UCSD-AML1 (cell line): ENCODE results near the gene MYL5.
"Not testable (repeated sequence)": the region's sequence is repeated elsewhere in the genome, so short reads cannot be mapped to it uniquely, and the experiment has no call there.

Source experiments
- DNase-seq: peaks from one replicate; lab custom pipeline; 2025; ENCODE audit not compliant: unreplicated experiment; lab: John Stamatoyannopoulos, UW

MYL5 gene, protein sequence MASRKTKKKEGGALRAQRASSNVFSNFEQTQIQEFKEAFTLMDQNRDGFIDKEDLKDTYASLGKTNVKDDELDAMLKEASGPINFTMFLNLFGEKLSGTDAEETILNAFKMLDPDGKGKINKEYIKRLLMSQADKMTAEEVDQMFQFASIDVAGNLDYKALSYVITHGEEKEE

DNA sequence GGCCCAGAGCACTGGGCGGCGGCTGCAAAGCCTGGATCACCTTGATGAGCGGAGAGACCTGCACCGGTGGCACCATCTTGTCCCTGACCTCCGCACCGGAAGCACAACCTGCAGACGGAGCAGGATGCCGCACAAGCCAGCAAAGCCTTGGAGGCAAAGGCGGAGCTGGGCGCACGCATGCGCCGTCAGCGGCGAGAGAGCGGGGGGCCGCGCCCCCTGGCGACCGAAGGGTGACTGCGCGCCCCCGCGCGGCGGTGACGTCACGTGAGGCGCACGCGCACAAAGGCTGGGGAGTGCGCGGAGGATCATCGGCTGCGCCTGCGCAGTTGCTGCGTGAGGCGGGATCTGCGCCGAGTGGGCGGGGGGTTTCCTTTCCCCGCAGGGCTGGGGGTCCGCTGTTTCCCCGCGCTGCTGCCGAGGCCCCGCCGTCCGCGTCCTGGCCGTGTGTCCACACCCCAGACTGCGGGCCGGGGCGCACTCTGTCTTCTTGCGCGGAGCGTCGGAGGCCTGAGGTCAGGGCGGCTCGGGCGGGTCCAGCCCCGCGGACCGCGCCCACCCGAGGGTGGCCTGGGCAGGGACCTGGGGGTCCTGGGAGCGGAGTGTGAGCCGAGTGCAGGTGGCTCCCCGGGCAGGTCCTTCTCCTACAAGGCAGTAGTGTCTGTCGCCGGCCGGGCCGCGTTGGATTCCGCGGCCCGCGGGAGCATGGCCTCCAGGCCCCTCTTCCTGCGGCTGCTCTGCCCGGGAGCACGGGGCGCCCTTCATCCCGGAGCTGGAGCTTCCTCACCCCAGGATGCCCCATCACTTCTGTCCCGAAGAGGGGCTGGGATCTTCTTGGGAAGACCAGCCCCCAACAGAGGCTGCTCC, at the start of gene MYL5, which contains the start of gene ATP5ME:
Gene MYL5, plus strand, starts transcription at position 371 of the 864 bp plus-strand sequence. CDS start 3,485 bp downstream, outside the sequence.
Gene ATP5ME, minus strand, starts transcription at position 105 of the 864 bp plus-strand sequence. Its CDS starts 29 bp downstream, at position 76.
- DNase-seq: peak; percentile 98

DNA sequence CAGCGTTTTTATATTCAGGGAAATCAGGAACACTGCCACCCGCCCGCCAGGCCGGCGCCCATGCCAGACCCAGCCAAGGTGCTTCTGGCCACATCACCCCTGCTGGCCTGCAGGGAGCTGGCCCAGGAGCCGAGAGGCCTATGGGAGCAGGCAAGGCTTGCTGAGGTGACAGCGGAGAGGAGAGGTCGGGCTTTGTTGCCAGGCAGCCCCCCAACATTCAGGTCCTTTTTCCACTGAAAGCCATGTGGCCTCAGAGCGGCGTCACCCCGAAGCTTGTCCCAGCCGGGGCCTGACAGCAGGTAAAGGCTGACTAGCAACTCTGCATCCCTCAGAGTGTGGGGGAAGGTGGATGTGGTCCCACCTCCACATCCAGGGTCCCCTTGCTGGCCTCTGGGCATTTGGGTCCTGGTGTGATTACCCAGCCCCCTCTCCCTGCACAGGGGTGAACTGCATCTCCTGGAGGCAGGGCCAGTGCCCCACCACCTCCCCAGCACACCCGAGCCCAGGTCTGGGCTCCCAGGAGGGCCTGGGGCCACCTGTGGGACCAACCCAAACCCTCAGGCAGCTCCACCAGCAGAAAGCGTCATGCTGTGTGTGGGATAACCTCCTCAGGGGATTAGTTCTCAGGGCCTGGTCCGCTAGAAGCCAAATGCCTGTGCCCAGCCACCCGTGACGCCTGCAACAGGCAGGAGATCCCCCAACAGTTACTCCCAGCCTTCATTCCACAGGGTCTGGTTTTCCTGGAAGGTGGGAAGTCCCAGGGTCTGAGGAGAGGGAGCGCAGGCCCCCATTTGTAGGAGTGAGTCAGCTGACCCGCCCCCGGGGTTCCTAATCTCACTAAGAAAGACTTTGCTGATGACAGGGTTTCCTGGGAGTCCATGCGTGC, 49.4 kb upstream of the MYL5 start, which contains the start of gene PDE6B:
Gene PDE6B, plus strand, starts transcription at position 869 of the 886 bp plus-strand sequence. CDS start 54 bp downstream, outside the sequence.
- DNase-seq: no peak

DNA sequence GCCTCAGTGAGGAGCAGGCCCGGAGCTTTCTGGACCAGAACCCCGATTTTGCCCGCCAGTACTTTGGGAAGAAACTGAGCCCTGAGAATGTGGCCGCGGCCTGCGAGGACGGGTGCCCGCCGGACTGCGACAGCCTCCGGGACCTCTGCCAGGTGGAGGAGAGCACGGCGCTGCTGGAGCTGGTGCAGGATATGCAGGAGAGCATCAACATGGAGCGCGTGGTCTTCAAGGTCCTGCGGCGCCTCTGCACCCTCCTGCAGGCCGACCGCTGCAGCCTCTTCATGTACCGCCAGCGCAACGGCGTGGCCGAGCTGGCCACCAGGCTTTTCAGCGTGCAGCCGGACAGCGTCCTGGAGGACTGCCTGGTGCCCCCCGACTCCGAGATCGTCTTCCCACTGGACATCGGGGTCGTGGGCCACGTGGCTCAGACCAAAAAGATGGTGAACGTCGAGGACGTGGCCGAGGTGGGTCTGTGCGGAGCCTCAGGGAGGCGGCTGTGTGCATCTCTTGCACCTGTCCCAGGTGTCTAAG, 48.6 kb upstream of the MYL5 start:
- DNase-seq: no peak

DNA sequence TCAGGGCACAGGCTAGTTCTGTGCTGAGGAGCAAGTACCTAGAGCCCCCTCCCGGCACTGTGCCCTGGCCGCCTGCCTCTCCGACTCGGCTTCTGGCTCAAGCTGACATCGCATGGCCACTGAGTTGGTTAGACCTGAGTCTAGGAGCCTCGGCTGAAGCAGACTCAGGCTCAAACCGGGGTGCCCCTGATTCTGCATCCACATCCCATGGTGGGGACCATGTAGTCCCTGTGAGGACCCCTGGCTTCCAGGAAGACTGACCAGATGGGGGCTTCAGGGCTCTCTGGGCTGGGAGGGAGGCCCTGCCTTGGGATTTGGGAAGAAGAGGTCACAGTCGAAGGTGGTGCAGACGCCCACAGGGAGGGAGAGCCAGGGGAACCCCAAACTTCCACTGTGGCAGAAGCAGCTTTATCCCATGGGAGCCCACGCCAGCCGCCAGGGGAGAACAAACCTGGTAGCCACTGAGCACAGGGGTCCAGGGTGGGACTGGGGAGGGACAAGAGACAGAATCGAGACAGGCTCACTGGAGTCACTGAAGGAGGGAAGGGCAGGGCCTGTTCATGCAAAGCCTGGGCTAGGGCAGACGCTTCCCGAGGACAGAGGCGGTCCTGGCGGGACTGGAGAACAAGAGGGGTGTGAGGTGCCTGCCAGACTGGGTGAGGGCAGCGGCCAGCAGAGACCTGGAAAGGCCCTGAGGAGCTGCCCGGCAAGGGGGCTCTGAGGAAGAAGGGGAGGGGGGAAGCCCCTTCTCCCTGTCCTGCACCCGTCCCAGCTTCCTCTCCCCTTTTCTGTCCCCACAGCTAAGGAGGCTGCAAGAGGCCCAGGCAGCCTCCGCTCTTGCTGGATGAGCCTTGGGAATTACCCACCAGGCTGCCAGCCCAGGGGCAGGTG, 47.9 kb upstream of the MYL5 start:
- DNase-seq: no peak

DNA sequence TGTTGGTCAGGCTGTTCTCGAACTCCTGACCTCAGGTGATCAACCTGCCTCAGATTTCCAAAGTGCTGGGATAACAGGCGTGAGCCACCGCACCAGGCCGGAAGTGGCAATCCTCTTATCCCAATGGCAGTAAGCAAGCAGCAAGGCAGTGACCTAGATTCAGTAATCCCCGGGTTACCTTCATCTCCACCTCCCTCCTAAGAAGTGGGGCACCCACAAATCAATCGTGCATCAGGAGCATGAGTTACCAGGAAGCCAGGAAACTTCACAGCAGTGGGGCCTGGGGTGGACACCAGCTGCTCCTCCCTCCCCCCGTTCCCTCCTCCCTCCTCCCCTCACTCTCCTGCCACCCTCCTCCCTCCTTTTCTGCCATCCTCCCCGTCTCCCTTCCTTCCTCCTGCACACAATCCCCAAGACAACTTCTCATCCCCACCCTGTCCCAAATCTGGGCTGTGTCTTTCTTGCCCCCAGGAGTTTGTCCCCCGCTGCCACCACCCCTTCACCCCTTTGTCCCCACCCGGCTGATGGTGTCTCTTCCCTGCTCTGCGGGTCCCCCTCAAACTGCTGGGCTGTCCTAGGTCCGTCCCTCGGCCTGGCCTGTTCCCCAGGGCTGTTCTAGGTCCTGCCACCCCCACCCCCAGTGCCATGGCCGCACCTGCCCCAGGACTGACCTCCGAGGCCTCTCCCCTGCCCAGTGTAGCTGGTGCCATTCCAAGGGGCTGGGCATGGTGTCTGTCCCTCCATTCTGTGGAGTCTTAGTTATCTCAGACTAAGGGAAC, 46.8 kb upstream of the MYL5 start:
- DNase-seq: no peak

DNA sequence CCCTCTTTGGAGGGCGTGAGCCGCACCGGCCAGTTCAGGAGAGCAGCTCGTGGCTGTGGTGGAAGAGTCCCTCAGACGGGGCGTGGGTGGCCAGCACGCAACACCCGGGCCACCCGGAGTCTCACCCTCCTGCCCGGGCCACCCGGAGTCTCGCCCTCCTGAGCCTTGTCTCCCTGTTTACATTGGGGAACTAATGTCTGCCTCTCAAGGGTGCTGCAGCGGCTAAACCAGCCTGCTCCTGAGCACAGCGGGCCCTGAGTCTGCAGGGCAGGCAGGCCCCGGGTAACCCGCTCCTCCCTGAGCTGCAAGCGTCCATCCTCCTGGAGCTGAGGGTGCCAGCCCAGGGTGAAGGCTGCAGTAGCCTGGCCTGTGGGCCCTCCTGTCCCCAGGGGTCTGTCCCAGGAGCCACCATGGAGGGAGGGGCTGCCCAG, 46.0 kb upstream of the MYL5 start:
- DNase-seq: no peak

DNA sequence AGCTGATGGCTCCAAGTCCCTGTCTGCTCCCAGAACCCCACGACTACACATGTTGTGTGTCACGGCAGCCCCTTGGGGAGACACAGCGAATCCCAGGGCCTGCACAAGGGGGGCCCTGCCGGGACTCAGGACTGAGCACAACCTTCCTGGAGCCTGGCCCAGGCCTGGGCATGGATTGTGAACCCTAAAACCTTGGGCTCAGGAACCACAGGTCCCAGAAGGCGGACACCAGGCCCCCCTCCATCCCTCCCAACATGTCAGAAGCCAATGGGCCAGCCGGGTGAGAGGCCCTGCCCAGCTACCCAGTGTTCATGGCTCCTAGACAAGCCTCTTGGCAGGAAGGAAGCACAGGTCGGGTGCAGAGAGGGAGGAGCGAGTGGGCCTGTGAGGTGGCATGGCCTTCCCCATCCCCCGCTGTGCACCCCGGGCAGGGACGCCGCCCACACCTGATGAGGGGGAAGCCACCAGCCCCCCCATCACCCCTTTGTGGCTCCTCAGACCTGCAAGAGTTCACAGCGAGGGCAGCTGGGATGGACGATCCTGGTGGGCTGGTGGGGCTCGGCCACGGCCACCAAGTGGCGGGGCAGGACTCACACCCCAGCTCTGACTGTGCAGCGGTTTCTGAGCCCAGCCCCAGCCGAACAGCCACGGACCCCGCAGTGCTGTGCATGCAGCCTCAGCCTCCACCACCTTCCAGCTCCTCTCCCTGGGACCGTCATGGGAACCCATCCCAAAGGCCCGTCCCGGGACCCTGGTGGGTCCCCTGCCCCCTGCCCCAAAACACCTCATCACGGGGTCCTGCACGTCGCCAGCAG, 45.3 kb upstream of the MYL5 start:
- DNase-seq: no peak

DNA sequence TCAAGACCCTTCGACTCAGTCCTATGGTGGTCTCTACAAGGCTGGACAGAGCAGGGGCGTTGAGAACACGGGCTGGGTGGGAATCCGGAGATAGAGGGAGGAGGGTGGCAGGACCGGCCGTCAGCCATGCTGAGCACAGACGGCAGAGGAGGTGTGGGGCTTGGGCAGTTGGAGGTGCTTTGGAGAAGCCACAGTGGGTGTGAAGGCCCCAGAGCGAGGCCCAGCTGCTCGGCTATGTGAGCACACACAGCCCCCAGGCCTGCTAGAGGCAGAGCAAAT, 44.8 kb upstream of the MYL5 start:
- no peak for DNase-seq

DNA sequence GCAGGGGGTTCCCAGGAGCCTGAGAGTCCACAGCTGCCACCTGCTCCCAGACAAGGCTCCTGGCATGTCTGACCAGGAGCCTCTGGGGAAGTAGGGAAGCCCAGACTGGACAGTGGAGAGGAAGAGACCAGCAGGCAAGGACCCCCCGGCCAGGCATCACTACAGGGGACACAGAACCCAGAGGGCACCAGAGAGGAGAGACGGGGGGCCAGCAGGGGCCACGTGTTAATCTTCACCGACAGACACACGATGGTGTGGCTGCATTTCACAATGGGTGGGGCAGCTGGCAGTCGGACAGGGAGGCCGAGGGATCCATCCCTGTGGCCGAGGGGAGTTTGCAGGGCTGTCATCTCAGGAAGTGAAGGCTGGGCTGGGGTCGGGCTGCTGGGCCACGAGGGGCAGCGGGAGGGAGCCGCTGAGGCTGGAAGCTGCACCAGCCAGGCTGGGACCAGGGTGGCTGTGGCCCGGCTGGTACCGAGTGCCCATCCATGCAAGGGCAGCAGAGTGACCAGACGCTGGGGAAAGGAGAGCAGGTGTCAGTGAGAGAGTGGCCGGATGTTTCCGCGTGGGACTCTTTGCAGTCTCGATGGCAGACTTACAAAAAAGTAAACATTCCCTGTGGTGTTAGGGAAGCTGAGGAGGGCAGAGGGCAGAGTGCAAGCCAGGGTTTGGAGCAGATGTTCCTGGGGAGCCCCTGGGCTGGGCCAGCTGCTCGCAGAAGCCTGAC, 44.3 kb upstream of the MYL5 start:
- no peak for DNase-seq

DNA sequence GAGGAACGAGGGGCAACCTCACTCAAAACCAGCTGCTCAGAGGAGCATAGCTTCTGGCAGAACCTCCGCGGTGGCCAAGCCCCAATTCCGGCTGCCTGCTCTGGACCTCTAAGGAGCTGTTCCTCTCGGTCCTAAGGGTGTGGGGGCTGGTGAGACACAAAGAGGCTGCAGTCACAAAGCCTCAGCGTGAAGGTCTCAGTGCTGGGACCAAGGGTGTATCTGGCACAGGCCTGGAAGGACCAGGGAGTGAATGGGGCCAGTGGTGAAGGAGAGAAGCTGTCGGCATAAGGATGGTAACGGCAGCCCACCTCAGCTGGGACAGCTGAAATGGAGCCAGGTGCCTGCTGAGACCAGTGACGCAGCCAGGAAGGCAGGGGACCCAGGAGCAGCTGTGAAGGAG, 43.7 kb upstream of the MYL5 start:
- no peak for DNase-seq

DNA sequence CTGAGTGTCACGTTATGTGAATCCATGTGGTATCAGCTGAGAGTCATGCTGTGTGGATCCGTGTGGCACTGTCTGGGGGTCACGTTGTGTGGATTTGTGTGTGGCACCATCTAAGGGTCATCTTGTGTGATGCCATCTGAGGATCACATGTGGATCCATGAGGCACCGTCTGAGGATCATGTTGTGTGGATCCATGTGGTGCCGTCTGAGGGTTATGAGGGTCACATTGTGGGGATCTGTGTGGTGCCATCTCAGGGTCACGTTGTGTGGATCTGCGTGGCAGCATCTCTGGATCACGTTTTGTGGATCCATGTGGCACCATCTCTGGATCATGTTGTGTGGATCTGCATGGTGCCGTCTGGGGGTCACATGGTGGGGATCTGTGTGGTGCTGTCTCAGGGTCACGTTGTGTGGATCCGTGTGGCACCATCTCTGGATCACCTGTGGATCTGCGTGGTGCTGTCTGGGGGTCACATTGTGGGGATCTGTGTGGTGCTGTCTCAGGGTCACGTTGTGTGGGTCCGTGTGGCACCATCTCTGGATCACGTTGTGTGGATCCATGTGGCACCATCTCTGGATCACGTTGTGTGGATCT, 42.0 kb upstream of the MYL5 start:
- DNase-seq: no peak

DNA sequence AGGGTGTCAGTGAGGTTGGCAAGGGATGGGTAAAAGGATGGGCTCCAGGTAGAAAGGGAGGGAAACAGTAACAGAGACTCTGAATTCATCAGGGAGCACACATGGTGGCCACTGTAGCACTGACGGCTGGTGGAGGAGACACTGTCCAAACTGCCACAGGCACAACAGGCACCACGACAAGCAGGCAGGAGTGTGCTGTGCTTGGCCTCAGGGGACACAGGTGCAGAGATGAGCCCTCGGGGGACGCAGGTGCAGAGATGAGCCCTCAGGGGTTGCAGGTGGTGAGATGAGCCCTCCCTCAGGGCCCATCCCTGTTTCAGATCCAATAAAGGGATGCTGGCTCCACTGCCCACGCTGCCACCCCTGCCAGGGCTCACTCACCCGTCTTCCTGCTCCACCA, 41.4 kb upstream of the MYL5 start:
- DNase-seq: no peak

DNA sequence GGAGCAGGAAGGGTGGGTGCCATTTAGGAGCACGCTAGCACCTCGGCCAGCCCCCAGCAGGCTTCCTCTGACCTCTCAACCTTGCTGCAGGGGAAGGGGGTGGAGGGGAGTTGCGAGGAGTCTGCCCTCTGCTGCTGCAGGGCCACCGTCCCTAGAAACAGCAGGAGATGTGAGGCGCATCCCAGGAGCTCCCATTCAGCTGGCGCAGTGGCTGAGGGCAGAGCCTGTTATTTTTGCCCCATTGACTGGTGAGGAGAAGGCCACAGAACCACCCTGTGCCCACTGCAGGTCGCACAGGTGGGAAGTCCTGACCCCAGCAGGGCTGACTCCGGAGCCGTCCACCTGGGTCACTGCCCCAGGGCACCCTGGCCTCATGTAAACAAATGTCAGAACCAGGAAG, 40.9 kb upstream of the MYL5 start:
- DNase-seq: no peak

DNA sequence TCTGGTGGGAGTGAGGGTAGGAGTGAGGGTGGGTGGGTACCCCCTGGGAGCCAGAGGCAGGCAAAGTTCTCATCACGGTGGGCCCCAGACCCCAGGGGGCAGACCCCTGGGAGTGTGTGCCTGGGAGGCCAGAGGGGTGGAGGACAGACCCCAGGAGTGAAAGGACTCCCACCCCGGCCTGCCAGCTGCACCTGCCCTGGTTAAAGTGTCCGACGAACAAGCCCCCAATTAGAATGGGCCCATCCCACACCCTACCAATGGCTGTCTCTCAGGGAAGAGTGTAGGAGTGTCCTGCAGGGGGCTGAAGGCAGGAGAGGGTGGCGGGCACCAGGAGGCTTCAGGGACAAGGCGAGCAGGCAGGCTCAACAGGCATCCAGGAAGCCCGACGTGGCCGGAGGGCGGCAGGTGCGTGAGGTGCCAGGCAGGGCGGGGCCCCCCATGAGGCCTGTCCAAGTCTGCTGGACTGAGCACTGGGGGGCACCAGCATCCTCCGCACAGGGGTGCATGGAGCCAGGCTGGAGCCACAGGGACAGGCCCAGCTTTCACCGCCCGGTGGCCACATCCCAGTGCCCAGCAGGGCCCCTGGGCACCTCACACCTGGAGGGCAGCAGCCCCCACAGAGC, 40.3 kb upstream of the MYL5 start:
- no peak for DNase-seq

DNA sequence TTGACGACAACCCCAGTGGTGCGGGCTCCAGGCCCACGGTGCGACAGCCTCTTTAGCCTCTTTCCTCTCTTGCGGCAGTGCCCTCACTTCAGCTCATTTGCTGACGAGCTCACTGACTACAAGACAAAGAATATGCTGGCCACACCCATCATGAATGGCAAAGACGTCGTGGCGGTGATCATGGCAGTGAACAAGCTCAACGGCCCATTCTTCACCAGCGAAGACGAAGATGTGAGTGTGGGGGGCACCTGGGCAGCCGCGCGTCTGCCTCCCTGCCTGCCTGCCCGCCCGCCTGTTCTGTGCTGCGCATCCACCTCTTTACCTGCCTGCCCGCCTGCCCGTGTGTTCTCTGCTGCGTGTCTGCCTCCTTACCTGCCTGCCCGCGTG, 39.8 kb upstream of the MYL5 start:
- no peak for DNase-seq

DNA sequence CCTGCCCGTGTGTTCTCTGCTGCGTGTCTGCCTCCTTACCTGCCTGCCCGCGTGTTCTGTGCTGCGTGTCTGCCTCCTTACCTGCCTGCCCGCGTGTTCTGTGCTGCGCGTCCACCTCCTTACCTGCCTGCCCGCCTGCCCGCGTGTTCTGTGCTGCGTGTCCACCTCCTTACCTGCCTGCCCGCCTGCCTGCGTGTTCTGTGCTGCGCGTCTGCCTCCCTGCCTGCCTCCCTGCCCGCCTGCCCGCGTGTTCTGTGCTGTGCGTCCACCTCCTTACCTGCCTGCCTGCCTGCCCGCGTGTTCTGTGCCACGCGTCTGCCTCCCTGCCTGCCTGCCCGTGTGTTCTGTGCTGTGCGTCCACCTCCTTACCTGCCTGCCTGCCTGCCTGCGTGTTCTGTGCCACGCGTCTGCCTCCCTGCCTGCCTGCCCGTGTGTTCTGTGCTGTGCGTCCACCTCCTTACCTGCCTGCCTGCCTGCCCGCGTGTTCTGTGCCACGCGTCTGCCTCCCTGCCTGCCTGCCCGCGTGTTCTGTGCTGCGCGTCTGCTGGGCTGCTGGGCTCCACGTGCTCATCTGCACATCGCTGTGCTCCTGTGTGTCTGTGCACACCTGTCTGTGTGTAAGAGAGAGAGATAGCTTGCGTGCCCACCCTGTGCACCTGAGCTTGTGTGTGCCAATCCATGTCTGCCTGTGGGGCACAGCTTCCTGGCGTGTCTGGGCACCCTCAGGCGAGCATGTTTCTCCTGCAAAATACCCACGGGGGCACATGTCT, 39.1 kb upstream of the MYL5 start:
- not testable (repeated sequence) for DNase-seq
